Measurements from ENCODE around the gene BACH2. TPM values are rescaled to one million over a fixed set of nuclear protein-coding genes. Genes with fewer than 3 reads are reported as not detected.
A peak's percentile ranks its signal among the peaks of the same experiment; 100 is the strongest.

The BACH2 gene
- total and polyA plus RNA-seq, 9 donors, result 3.4 to 5.8 (median 4.6) TPM

DNA sequence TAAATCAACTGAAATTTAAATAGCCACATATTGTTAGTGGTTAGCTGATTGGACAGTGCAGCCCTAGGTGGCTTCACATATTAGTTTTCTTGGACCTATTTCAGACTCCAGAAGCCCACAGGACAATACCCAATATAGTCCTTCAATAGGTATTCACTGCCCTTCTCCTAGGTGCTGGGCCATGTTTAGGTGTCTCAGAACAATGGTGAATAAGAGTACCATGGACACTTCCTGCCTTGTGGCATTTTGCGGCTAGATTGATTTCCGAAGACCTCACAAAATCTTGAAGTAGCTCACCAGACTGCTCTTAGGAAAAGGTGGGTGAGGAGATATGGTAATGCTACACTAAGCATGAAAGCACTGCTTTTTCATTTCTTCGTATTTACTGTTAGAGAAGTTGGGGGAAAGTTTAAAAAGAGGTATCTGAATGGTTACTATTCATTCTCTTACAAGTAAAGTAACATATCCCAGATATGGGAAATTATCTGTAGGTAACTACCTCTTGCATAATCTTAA, 203.0 kb downstream of the BACH2 start:
- Histone ChIP-seq H3K27me3 (ENCODE audit: control insufficient read depth, insufficient read depth, low read length) (no peaks in the 10 kb centered on the region), H3K9me3 (replicated peaks; ENCODE audit: control insufficient read depth, low read depth, low read length) (no peaks in the 10 kb centered on the region), H3K36me3 (ENCODE audit: control insufficient read depth, insufficient read depth, low read length) (no peaks in the 10 kb centered on the region), H3K4me1 (ENCODE audit: control insufficient read depth, insufficient read depth, low read length) (peaks cover 11% of the 10 kb centered on the region), H3K27ac (ENCODE audit: low read length) (no peak overlapping the region), H3K4me3 (ENCODE audit: low read length) (no peak overlapping the region)
- 90% methylated on average over 2 of the region's 3 CpGs for whole genome bisulfite sequencing (ENCODE audit: insufficient coverage)
- no peak for DNase-seq

DNA sequence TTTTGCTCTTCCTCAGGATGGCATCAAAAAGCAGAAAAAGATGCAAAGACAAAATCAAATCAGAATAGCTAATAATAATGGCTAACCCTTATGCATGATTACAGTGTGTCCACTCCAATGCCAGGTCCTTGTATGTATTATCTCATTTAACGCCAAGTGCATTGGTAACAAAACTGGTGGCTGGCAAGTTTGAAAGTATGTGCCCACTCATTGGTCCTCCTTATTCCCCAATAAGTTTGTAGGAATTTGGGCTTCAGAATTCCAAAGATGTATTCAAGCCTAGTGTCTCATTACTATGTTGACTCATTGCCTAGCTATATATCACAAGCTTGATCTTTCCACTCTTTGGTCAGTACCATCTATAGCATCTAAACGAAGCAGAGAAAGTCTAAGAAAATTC, 205.8 kb downstream of the BACH2 start:
- no peaks in the 10 kb centered on the region for H3K36me3 ChIP-seq (ENCODE audit: control insufficient read depth, insufficient read depth, low read length)
- H3K27ac ChIP-seq (ENCODE audit: low read length), result no peak overlapping the region
- H3K4me1 ChIP-seq (ENCODE audit: control insufficient read depth, insufficient read depth, low read length), result no peaks in the 10 kb centered on the region
- WGBS (ENCODE audit: insufficient coverage), result no CpG with 5 or more reads among the region's 2 CpGs
- no peaks in the 10 kb centered on the region for H3K9me3 ChIP-seq (replicated peaks; ENCODE audit: control insufficient read depth, low read depth, low read length)
- no peak for DNase-seq
- H3K4me3 ChIP-seq (ENCODE audit: low read length), result no peak overlapping the region
- no peaks in the 10 kb centered on the region for H3K27me3 ChIP-seq (ENCODE audit: control insufficient read depth, insufficient read depth, low read length)

DNA sequence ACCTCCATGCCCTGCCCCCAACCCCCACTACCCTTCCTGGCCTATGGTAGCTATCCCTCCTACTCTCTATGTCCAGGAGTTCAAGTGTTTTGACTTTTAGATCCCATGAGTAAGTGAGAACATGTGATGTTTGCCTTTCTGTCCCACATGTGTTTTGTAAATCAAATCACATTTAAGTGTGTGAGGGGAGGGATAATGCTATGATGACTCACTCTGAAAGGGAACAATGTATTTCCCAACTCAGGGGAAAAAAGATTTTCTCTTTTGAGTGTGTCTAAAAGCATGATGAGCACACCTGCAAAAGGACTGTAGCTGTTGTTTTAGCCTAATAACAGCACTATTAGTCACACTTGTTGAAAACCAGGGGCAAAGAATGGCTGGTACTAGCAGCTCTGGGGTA, 208.6 kb downstream of the BACH2 start:
- H3K9me3 ChIP-seq (replicated peaks; ENCODE audit: control insufficient read depth, low read depth, low read length), result no peaks in the 10 kb centered on the region
- no peaks in the 10 kb centered on the region for H3K36me3 ChIP-seq (ENCODE audit: control insufficient read depth, insufficient read depth, low read length)
- no peaks in the 10 kb centered on the region for H3K4me1 ChIP-seq (ENCODE audit: control insufficient read depth, insufficient read depth, low read length)
- no peak overlapping the region for H3K4me3 ChIP-seq (ENCODE audit: low read length)
- H3K27ac ChIP-seq (ENCODE audit: low read length), result peak overlapping the region; percentile 31
- H3K27me3 ChIP-seq (ENCODE audit: control insufficient read depth, insufficient read depth, low read length), result no peaks in the 10 kb centered on the region
- DNase-seq, result peak; percentile 80

DNA sequence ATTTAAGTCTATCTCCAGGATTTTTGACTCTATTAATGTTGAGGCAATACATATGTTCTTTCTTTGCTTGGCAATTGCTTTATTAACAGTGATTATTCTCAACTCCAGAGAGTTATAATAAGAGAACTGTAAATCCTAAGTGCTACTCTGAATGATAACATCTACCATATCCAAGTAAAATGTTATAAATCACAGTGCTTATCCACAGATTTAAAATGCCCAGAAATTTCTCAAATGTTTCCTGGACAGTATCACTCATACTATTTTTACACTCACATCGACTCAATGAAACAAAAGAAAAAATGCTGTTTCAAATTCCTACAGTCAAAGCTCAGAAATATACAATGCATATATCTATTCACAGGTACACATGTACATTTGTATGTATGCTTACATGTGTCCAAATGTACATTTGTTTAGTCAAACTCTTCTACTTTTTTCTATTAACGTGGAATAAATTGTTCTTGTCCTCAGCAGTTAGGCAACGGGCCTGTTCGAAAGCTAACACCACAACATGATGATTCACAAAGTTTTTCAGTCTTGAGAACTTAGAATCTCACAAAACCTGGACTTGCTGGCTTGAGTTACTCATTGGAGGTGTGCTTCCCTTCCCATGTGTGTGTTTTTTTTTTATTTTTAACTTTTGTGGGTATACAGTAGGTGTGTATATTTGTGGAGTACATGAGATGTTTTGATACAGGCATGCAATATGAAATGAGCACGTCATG, 209.4 kb downstream of the BACH2 start:
- H3K27me3 ChIP-seq (ENCODE audit: control insufficient read depth, insufficient read depth, low read length), result no peaks in the 10 kb centered on the region
- H3K4me1 ChIP-seq (ENCODE audit: control insufficient read depth, insufficient read depth, low read length), result no peaks in the 10 kb centered on the region
- H3K4me3 ChIP-seq (ENCODE audit: low read length), result no peak overlapping the region
- no peak overlapping the region for H3K27ac ChIP-seq (ENCODE audit: low read length)
- 76% methylated on average over 2 of the region's 5 CpGs for whole genome bisulfite sequencing (ENCODE audit: insufficient coverage)
- no peak for DNase-seq
- no peaks in the 10 kb centered on the region for H3K9me3 ChIP-seq (replicated peaks; ENCODE audit: control insufficient read depth, low read depth, low read length)
- H3K36me3 ChIP-seq (ENCODE audit: control insufficient read depth, insufficient read depth, low read length), result no peaks in the 10 kb centered on the region

DNA sequence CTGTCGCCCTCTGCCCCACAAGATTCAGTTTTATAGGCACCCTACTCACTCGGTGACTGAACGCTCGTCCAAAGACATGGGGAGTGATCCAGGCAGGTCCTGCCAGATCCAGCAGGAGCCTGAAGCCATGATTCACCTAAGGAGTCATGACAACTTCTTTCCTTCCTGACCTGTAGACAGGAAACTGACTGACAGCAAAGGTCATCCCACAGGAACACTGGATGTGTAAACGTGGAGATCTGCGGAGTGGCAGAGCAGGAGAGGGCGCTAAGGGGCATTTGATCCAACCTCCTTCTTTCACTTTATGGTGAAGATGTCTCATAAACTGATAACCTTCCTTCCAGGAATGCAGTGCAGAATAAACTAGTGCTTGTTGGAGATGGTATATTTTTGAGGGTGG, 210.1 kb downstream of the BACH2 start:
- Histone ChIP-seq H3K27ac (ENCODE audit: low read length) (no peak overlapping the region), H3K9me3 (replicated peaks; ENCODE audit: control insufficient read depth, low read depth, low read length) (no peaks in the 10 kb centered on the region), H3K4me3 (ENCODE audit: low read length) (no peak overlapping the region), H3K4me1 (ENCODE audit: control insufficient read depth, insufficient read depth, low read length) (no peaks in the 10 kb centered on the region), H3K27me3 (ENCODE audit: control insufficient read depth, insufficient read depth, low read length) (no peaks in the 10 kb centered on the region), H3K36me3 (ENCODE audit: control insufficient read depth, insufficient read depth, low read length) (no peaks in the 10 kb centered on the region)
- no peak for DNase-seq
- WGBS (ENCODE audit: insufficient coverage), result 71% methylated on average over 4 of the region's 7 CpGs

DNA sequence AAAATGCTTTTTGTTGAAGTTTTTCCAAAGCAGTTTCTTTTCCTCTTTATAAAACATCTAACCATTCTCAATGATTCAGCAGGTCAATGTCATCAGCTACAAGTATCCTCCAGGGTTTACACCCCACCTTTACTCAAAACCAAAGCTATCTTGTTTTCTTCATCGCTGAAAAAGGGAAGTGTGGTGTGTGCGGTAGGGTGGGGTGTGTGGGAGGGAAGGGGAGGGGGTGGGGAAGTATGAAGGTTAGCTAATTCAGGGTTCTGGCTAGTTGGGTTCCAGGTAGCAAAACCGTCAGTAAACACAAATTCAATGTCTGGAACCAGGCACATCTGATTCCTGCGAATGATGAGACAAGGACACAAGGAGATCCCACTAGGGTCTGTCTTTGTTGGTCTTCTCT, 212.8 kb downstream of the BACH2 start:
- H3K4me1 ChIP-seq (ENCODE audit: control insufficient read depth, insufficient read depth, low read length), result no peaks in the 10 kb centered on the region
- WGBS (ENCODE audit: insufficient coverage), result 69% methylated on average over 2 of the region's 4 CpGs
- no peak overlapping the region for H3K4me3 ChIP-seq (ENCODE audit: low read length)
- no peaks in the 10 kb centered on the region for H3K9me3 ChIP-seq (replicated peaks; ENCODE audit: control insufficient read depth, low read depth, low read length)
- DNase-seq, result no peak
- no peaks in the 10 kb centered on the region for H3K36me3 ChIP-seq (ENCODE audit: control insufficient read depth, insufficient read depth, low read length)
- no peak overlapping the region for H3K27ac ChIP-seq (ENCODE audit: low read length)
- H3K27me3 ChIP-seq (ENCODE audit: control insufficient read depth, insufficient read depth, low read length), result no peaks in the 10 kb centered on the region

DNA sequence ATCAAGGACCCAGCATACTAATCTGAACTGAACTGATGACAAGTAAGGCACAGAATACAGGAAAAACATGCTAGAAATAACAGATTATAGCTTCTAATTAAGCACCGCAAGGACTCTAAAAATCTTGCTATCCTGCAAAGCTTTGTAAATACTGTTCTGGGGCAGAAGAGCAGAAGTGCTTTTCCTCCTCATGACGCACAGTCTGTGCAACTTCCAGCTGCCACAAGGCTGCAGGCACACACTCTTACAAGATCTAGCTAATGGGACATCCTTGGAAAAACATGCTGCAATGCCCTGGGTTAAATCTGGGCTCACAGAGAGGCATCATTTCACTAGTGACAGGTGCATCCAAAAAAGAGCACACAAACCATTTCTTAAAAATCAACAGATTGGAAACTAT, 213.8 kb downstream of the BACH2 start:
- Histone ChIP-seq H3K4me3 (ENCODE audit: low read length) (no peak overlapping the region), H3K36me3 (ENCODE audit: control insufficient read depth, insufficient read depth, low read length) (no peaks in the 10 kb centered on the region), H3K4me1 (ENCODE audit: control insufficient read depth, insufficient read depth, low read length) (no peaks in the 10 kb centered on the region), H3K27me3 (ENCODE audit: control insufficient read depth, insufficient read depth, low read length) (no peaks in the 10 kb centered on the region), H3K9me3 (replicated peaks; ENCODE audit: control insufficient read depth, low read depth, low read length) (no peaks in the 10 kb centered on the region), H3K27ac (ENCODE audit: low read length) (no peak overlapping the region)
- WGBS (ENCODE audit: insufficient coverage), result 78% methylated on average over 2 of the region's 2 CpGs
- DNase-seq, result no peak

DNA sequence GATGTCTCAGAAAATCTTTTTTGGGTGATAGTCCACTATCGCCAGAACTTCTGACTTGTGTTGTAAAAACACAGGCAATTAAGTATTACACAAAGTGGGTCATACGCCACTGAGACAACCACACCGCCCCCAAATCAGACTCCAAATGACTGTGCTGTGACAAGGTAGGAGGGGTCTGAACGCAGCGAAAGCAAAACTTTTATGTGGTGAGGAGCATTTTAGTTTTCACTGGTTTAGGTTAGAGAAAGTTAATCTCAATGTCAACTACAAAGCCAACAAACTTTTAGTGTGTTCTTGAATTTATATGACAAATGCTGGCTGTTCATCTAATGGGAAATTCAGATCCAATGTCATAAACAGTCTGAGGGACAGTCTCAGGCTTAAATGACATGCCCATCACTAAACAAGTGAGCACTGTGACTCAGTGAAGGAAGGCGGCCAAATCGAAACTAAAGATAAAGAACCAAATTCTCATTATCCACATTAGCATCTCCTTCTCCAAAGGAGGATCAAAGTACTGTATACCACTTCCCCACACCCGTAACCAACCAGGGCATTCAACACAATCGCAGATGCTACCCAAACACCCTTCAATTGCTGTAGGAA, 215.7 kb downstream of the BACH2 start:
- no peak overlapping the region for H3K27ac ChIP-seq (ENCODE audit: low read length)
- WGBS (ENCODE audit: insufficient coverage), result 93% methylated on average over 3 of the region's 9 CpGs
- no peaks in the 10 kb centered on the region for H3K4me1 ChIP-seq (ENCODE audit: control insufficient read depth, insufficient read depth, low read length)
- H3K27me3 ChIP-seq (ENCODE audit: control insufficient read depth, insufficient read depth, low read length), result no peaks in the 10 kb centered on the region
- H3K4me3 ChIP-seq (ENCODE audit: low read length), result no peak overlapping the region
- no peaks in the 10 kb centered on the region for H3K9me3 ChIP-seq (replicated peaks; ENCODE audit: control insufficient read depth, low read depth, low read length)
- no peaks in the 10 kb centered on the region for H3K36me3 ChIP-seq (ENCODE audit: control insufficient read depth, insufficient read depth, low read length)
- DNase-seq, result no peak

DNA sequence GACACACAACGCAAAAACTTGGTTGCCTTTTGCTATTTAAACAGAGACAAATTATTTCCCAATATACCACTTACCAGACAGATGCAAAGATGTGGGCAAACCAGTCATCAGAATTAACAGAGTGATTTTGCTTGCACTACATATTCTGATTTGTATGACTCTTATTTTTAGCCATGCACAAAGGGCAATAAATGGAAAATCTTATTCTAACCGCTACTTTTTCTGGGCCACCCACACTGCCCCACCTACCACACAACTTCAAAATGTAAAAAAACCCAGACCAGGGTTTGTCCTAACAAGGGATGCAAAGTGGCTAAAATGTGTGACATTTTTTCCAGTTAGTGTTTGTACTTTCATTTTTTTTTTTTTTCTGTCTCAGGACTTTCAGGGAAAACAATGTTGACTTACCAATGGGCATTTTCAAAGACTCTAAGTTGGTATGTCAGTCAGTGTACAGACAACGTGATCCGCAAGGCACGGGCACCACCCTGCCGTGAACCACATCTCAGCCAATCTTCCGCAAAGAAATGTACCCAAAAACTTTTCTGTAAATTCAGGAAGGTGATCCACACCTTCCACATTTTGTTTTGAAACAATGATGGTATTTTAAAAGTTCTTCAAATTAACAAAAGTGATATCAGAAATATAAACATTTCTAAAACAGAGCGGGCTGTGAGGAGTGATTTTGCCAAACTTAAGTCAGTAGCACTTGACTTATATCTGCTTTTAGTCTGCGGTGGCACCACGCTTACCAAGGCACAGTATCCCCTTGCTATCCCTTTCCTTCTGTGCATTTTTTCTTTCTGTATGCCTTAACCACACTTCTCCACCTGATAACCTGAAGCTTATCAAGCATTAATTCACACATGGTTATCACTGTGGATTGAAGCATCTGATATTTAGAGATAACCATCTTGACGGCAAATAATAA, 216.8 kb downstream of the BACH2 start:
- WGBS (ENCODE audit: insufficient coverage), result 96% methylated on average over 4 of the region's 11 CpGs
- Histone ChIP-seq H3K27ac (ENCODE audit: low read length) (no peak overlapping the region), H3K4me3 (ENCODE audit: low read length) (no peak overlapping the region), H3K4me1 (ENCODE audit: control insufficient read depth, insufficient read depth, low read length) (no peaks in the 10 kb centered on the region), H3K9me3 (replicated peaks; ENCODE audit: control insufficient read depth, low read depth, low read length) (no peaks in the 10 kb centered on the region), H3K27me3 (ENCODE audit: control insufficient read depth, insufficient read depth, low read length) (no peaks in the 10 kb centered on the region), H3K36me3 (ENCODE audit: control insufficient read depth, insufficient read depth, low read length) (no peaks in the 10 kb centered on the region)
- DNase-seq, result no peak

All from muscle of leg (tissue), 11 donors.